Activated naive CD8-positive, alpha-beta T cell treated with anti-CD3 and anti-CD28 coated beads for 36 hours (primary cell): ENCODE measurements around the gene ADH1B. TPM values are rescaled to one million over a fixed set of nuclear protein-coding genes. Genes with fewer than 3 reads are reported as not detected.

Experiments
- DNase-seq: peaks from one replicate; pipeline ENCODE4 v3.0.0; 2021
- H3K27ac Mint-ChIP-seq: one replicate; pipeline ENCODE4 v1.8.0; 2022; ENCODE audit warnings: mild to moderate bottlenecking, moderate library complexity, mixed read lengths
- H3K27me3 Mint-ChIP-seq: one replicate; pipeline ENCODE4 v1.8.0; 2022; ENCODE audit warnings: mild to moderate bottlenecking, mixed read lengths
- H3K36me3 Mint-ChIP-seq: one replicate; pipeline ENCODE4 v1.8.0; 2021; ENCODE audit warnings: mild to moderate bottlenecking, mixed read lengths
- H3K4me1 Mint-ChIP-seq: one replicate; pipeline ENCODE4 v1.8.0; 2021; ENCODE audit warnings: mixed read lengths
- H3K4me3 Mint-ChIP-seq: one replicate; pipeline ENCODE4 v1.8.0; 2022; ENCODE audit warnings: mild to moderate bottlenecking, moderate library complexity, mixed read lengths
- H3K9me3 Mint-ChIP-seq: one replicate; pipeline ENCODE4 v1.8.0; 2022; ENCODE audit warnings: mixed read lengths
- total RNA-seq, 2 experiments: library from RNA; stranded (reverse); gene quantifications; one replicate each; pipeline ENCODE4 v1.2.3, GENCODE V29; 2021

The ADH1B gene
- total RNA-seq, 2 experiments from 2014 or later: not detected

- H3K27me3 Mint-ChIP-seq: no peaks in the 10 kb centered on the region
- no peak overlapping the region for H3K27ac Mint-ChIP-seq
- H3K4me1 Mint-ChIP-seq: no peaks in the 10 kb centered on the region
- no peak overlapping the region for H3K4me3 Mint-ChIP-seq
- DNase-seq: no peak
- H3K36me3 Mint-ChIP-seq: no peaks in the 10 kb centered on the region
- peaks cover 16% of the 10 kb centered on the region for H3K9me3 Mint-ChIP-seq
These were observed 20.3 kb downstream of the ADH1B start for GRCh38 chr4:99300934-99301333.

- DNase-seq: no peak
- Mint-ChIP-seq H3K27me3 (peaks cover 3% of the 10 kb centered on the region), H3K9me3 (peaks cover 19% of the 10 kb centered on the region), H3K4me3 (no peak overlapping the region), H3K27ac (no peak overlapping the region), H3K36me3 (no peaks in the 10 kb centered on the region), H3K4me1 (no peaks in the 10 kb centered on the region)
These were observed 27.8 kb downstream of the ADH1B start for GRCh38 chr4:99293357-99293756.

- Mint-ChIP-seq H3K27ac (no peak within 1 kb of the TSS), H3K9me3 (peaks cover 9% of the 10 kb centered on the region)
- DNase-seq: no peak
These were observed 30.1 kb downstream of the ADH1B start, which contains the start of gene ADH1A for GRCh38 chr4:99290848-99291786. Gene ADH1A, minus strand, starts transcription at chr4:99290985. Its CDS starts 71 bp downstream, at chr4:99290914.

GRCh38 chr4:99285387-99285786 is 35.8 kb downstream of the ADH1B start:
- Mint-ChIP-seq H3K27me3 (no peaks in the 10 kb centered on the region), H3K4me1 (no peaks in the 10 kb centered on the region), H3K4me3 (no peak overlapping the region), H3K36me3 (no peaks in the 10 kb centered on the region), H3K9me3 (no peaks in the 10 kb centered on the region), H3K27ac (no peak overlapping the region)
- DNase-seq: no peak

More at GRCh38 chr4:99290848-99291786, 30.1 kb downstream of the ADH1B start, which contains the start of gene ADH1A:
- H3K4me3 Mint-ChIP-seq: no peak within 1 kb of the TSS
- no peaks in the 10 kb centered on the region for H3K4me1 Mint-ChIP-seq
- H3K27me3 Mint-ChIP-seq: peaks cover 3% of the 10 kb centered on the region
- no peaks in the 10 kb centered on the region for H3K36me3 Mint-ChIP-seq

GRCh38 chr4:99282731-99283130 is 38.5 kb downstream of the ADH1B start:
- Mint-ChIP-seq H3K4me1 (no peaks in the 10 kb centered on the region), H3K36me3 (no peaks in the 10 kb centered on the region), H3K9me3 (no peaks in the 10 kb centered on the region), H3K27ac (no peak overlapping the region), H3K27me3 (peaks cover 3% of the 10 kb centered on the region), H3K4me3 (no peak overlapping the region)
- DNase-seq: no peak

- H3K36me3 Mint-ChIP-seq: no peaks in the 10 kb centered on the region
- H3K27ac Mint-ChIP-seq: no peak overlapping the region
- no peaks in the 10 kb centered on the region for H3K4me1 Mint-ChIP-seq
- H3K27me3 Mint-ChIP-seq: peaks cover 5% of the 10 kb centered on the region
- H3K9me3 Mint-ChIP-seq: no peaks in the 10 kb centered on the region
- no peak for DNase-seq
- no peak overlapping the region for H3K4me3 Mint-ChIP-seq
These were observed 39.9 kb downstream of the ADH1B start for GRCh38 chr4:99281261-99281660.

GRCh38 chr4:99276417-99276816 is 44.8 kb downstream of the ADH1B start:
- Mint-ChIP-seq H3K27me3 (peaks cover 6% of the 10 kb centered on the region), H3K27ac (no peak overlapping the region), H3K9me3 (peaks cover 1% of the 10 kb centered on the region), H3K36me3 (no peaks in the 10 kb centered on the region), H3K4me1 (no peaks in the 10 kb centered on the region), H3K4me3 (no peak overlapping the region)
- no peak for DNase-seq

- no peak overlapping the region for H3K4me3 Mint-ChIP-seq
- H3K27ac Mint-ChIP-seq: no peak overlapping the region
- no peaks in the 10 kb centered on the region for H3K36me3 Mint-ChIP-seq
- peaks cover 6% of the 10 kb centered on the region for H3K27me3 Mint-ChIP-seq
- DNase-seq: no peak
- H3K4me1 Mint-ChIP-seq: no peaks in the 10 kb centered on the region
- H3K9me3 Mint-ChIP-seq: peaks cover 1% of the 10 kb centered on the region
These were observed 45.3 kb downstream of the ADH1B start for GRCh38 chr4:99275885-99276284.

GRCh38 chr4:99275050-99275449 is 46.2 kb downstream of the ADH1B start:
- H3K9me3 Mint-ChIP-seq: peaks cover 1% of the 10 kb centered on the region
- no peaks in the 10 kb centered on the region for H3K4me1 Mint-ChIP-seq
- no peak overlapping the region for H3K27ac Mint-ChIP-seq
- H3K27me3 Mint-ChIP-seq: peaks cover 5% of the 10 kb centered on the region
- no peaks in the 10 kb centered on the region for H3K36me3 Mint-ChIP-seq
- H3K4me3 Mint-ChIP-seq: no peak overlapping the region
- no peak for DNase-seq

GRCh38 chr4:99273704-99274103 is 47.5 kb downstream of the ADH1B start:
- Mint-ChIP-seq H3K36me3 (no peaks in the 10 kb centered on the region), H3K27me3 (peaks cover 3% of the 10 kb centered on the region), H3K27ac (no peak overlapping the region), H3K9me3 (peaks cover 1% of the 10 kb centered on the region), H3K4me1 (no peaks in the 10 kb centered on the region), H3K4me3 (no peak overlapping the region)
- no peak for DNase-seq

GRCh38 chr4:99264927-99265326 is 56.3 kb downstream of the ADH1B start:
- DNase-seq: no peak
- Mint-ChIP-seq H3K9me3 (peaks cover 12% of the 10 kb centered on the region), H3K27ac (no peak overlapping the region), H3K36me3 (peaks cover 9% of the 10 kb centered on the region), H3K4me3 (no peak overlapping the region), H3K4me1 (no peaks in the 10 kb centered on the region), H3K27me3 (peaks cover 3% of the 10 kb centered on the region)

Other genes with a start within 250 kb of the ADH1B start
- gene ADH5, start 232.6 kb downstream of the ADH1B start, total RNA-seq: 100 to 1,000 TPM; 115 to 121 TPM
- not detected for gene ADH4, start 177.1 kb downstream of the ADH1B start, total RNA-seq
- gene ADH6, start 102.2 kb downstream of the ADH1B start, total RNA-seq: not detected
- not detected for gene ADH1A, start 30.4 kb downstream of the ADH1B start, total RNA-seq
- not detected for gene ADH1C, start 31.3 kb upstream of the ADH1B start, total RNA-seq
- not detected for gene ADH7, start 113.9 kb upstream of the ADH1B start, total RNA-seq
- gene C4orf17, start 189.6 kb upstream of the ADH1B start, total RNA-seq: not detected
- 1 to 10 TPM; 8.5 to 8.8 TPM for gene TRMT10A, start 242.6 kb upstream of the ADH1B start, total RNA-seq